K562 (cell line): ENCODE measurements around the gene CFAP410.

ENCODE experiments used
- TF ChIP-seq, protein P1 (sequence below): fragments of 450-650 bp; IDR thresholded peaks from 2 replicates; pipeline ENCODE4 v1.7.1; 2018; ENCODE audit warnings: mild to moderate bottlenecking, low read depth; ENCODE audit not compliant: partially characterized antibody
- TF ChIP-seq, protein P2 (sequence below), 3 experiments: IDR thresholded peaks in 2 of 3; conservative IDR thresholded peaks in 1 of 3; 2 replicates each; pipeline ENCODE4 v1.5.1; 2011 to 2012; ENCODE audit warnings: low read length in 3 of 3, mild to moderate bottlenecking in 3 of 3, control low read depth in 2 of 3, improper control_type of control experiment in 1 of 3, inconsistent platforms in 1 of 3, low read depth in 1 of 3, mixed read lengths in 1 of 3, moderate library complexity in 1 of 3; ENCODE audit not compliant: insufficient read depth in 2 of 3

DNA sequence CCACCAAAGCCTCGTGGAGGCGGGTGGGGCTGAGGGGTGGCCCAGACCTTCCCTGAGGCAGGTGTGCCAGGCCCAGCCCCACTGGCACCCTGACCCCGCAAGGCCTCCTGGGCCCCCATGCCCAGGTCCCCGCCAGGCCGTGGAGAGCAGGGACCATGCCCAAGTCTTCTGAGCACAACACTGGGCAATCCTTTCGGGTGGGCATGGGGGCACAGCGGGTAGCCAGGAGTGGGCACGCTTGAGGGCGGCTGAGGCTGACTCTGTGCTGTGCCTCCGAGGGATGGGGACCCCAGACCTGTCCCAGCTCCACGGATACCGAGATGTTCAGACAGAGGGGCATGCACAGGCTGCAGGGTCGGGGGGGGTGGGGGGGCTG lies 12.9 kb downstream of the CFAP410 start:
- TF ChIP-seq, protein P1, sequence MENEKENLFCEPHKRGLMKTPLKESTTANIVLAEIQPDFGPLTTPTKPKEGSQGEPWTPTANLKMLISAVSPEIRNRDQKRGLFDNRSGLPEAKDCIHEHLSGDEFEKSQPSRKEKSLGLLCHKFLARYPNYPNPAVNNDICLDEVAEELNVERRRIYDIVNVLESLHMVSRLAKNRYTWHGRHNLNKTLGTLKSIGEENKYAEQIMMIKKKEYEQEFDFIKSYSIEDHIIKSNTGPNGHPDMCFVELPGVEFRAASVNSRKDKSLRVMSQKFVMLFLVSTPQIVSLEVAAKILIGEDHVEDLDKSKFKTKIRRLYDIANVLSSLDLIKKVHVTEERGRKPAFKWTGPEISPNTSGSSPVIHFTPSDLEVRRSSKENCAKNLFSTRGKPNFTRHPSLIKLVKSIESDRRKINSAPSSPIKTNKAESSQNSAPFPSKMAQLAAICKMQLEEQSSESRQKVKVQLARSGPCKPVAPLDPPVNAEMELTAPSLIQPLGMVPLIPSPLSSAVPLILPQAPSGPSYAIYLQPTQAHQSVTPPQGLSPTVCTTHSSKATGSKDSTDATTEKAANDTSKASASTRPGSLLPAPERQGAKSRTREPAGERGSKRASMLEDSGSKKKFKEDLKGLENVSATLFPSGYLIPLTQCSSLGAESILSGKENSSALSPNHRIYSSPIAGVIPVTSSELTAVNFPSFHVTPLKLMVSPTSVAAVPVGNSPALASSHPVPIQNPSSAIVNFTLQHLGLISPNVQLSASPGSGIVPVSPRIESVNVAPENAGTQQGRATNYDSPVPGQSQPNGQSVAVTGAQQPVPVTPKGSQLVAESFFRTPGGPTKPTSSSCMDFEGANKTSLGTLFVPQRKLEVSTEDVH: no peak
- TF ChIP-seq, protein P2, sequence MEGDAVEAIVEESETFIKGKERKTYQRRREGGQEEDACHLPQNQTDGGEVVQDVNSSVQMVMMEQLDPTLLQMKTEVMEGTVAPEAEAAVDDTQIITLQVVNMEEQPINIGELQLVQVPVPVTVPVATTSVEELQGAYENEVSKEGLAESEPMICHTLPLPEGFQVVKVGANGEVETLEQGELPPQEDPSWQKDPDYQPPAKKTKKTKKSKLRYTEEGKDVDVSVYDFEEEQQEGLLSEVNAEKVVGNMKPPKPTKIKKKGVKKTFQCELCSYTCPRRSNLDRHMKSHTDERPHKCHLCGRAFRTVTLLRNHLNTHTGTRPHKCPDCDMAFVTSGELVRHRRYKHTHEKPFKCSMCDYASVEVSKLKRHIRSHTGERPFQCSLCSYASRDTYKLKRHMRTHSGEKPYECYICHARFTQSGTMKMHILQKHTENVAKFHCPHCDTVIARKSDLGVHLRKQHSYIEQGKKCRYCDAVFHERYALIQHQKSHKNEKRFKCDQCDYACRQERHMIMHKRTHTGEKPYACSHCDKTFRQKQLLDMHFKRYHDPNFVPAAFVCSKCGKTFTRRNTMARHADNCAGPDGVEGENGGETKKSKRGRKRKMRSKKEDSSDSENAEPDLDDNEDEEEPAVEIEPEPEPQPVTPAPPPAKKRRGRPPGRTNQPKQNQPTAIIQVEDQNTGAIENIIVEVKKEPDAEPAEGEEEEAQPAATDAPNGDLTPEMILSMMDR (IDR thresholded peaks at IDR 0.05 in 2 of 3, conservative IDR thresholded peaks at IDR 0.05 in 1 of 3; ENCODE audit: insufficient read depth in 2 of 3, low read depth in 1 of 3, low read length in 3 of 3): no peak
